Stimulated activated CD8-positive, alpha-beta memory T cell treated with anti-CD3 and anti-CD28 coated beads, Interleukin-15, amount 100 ng/mL, for 4 hours (primary cell): Measurements from ENCODE around the gene SAP30BP.

Experiments
- DNase-seq, 2 donors: peaks; one replicate each; pipeline ENCODE4 v3.0.0-alpha.2; 2020; ENCODE audit warnings: low read depth in 2 of 2

The SAP30BP gene

DNA sequence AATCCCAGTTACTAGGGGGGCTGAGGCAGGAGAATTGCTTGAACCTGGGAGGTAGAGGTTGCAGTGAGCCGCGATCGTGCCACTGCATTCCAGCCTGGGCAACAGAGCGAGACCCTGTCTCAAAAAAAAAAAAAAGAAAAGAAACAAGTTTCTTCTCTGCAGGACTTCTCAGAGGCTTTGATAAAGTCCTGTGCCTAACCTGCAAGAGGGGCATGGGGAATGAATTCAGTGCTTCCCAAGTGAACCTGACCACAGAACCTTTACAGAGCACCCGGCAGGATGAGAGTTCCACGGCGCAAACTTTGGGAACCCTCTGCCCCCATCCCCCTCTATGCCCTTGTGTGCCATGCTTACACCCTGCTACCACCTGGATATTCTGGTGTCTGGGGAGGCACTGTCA lies 72.0 kb downstream of the SAP30BP start:
- no peak for DNase-seq

DNA sequence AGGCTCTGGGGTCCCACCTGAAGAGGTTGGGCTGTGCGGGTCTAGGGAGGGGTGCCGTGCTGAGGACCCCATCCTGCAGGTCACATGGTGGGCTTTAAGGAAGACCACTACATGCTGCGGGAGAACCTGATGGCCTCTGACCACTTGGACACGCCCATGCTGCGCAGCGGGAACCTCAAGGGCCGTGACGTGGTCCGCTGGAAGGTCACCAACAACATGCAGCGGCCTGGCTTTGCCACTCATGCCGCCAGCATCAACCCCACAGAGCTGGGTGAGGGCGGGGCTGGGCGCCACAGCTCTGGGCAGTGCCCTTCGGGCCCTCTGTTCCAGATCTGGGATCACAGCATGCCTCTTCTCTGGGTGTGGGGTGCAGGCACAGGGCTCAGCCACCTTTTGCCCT lies 72.7 kb downstream of the SAP30BP start:
- no peak for DNase-seq

DNA sequence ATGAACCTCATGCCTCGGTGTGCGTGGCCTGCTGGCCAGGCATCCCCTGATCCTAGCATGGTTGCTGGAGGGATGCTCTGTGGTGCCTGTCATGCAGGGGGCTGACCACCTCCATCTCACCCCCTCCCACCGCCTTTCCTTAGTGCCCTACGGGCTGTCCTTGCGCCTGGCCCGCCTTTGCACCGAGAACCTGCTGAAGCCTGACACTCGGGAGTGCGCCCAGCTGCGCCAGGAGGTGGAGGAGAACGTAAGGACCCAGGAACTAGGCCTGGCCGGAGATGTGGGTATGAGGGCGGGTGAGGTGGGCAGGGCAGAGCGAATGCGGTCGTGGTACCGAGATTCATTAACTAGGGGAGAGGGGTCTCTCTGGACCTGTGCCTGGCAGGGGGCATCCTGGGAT lies 73.1 kb downstream of the SAP30BP start:
- no peak for DNase-seq

DNA sequence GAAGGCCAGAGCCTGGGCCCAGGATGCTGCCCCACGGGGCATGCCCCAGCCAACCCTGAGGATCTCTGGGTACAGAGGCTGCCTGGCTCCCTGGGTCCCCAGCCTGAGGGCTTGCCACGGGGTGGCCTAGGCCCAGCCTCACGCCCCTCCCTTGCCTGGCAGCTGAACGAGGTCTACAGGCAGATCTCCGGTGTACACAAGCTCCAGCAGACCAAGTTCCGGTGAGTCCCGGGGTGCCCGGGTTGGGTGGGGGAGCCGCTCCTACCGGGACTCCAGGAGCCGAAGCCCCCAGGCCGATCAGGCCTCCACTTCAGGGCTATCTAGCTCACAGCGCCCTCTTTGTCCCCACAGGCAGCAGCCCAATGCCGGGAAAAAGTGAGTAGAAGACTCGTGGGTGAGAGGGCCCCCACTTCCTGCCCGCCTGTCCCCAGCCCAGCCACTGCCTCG lies 73.5 kb downstream of the SAP30BP start:
- DNase-seq, result no peak

DNA sequence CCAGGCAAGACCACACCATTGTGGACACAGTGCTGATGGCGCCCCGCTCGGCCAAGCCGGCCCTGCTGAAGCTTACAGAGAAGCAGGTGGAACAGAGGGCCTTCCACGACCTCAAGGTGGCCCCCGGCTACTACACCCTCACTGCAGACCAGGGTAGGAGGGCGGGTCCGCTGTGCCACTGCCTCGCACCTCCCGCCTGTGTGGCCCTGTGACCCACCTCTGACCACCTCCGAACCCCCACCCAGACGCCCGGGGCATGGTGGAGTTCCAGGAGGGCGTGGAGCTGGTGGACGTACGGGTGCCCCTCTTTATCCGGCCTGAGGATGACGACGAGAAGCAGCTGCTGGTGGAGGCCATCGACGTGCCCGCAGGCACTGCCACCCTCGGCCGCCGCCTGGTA lies 75.2 kb downstream of the SAP30BP start:
- no peak for DNase-seq

DNA sequence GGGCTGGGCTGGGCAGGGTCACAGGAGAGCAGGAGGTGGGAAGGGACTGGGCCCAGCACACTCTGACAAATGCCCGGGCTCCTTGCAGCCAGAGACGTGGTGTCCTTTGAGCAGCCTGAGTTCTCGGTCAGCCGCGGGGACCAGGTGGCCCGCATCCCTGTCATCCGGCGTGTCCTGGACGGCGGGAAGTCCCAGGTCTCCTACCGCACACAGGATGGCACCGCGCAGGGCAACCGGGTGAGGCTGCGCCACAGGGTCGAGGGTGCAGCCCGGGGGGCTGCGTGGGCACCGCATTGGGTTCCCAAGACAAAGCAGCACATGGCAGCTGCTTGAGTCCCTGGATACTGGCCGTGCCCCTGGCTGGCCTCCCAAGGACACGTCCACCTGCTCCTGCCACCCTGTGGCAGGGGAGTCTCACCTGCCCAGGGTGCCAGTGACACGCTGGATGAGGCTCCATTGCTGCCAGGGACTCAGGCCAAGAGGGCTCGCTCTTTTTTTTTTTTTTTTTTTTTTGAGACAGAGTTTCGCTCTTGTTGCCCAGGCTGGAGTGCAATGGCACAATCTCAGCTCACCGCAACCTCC lies 76.6 kb downstream of the SAP30BP start:
- no peak for DNase-seq

DNA sequence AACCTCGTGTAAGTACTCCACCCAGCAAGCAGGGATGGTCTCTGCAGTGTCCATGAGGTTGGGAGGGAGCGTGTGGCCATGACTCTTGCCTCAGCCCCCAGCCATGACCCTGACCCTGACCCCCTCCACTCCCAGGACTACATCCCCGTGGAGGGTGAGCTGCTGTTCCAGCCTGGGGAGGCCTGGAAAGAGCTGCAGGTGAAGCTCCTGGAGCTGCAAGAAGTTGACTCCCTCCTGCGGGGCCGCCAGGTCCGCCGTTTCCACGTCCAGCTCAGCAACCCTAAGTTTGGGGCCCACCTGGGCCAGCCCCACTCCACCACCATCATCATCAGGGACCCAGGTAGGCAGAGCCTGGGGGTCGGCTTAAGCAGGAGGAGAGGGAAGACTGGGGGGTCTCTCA lies 81.6 kb downstream of the SAP30BP start:
- DNase-seq, result no peak

DNA sequence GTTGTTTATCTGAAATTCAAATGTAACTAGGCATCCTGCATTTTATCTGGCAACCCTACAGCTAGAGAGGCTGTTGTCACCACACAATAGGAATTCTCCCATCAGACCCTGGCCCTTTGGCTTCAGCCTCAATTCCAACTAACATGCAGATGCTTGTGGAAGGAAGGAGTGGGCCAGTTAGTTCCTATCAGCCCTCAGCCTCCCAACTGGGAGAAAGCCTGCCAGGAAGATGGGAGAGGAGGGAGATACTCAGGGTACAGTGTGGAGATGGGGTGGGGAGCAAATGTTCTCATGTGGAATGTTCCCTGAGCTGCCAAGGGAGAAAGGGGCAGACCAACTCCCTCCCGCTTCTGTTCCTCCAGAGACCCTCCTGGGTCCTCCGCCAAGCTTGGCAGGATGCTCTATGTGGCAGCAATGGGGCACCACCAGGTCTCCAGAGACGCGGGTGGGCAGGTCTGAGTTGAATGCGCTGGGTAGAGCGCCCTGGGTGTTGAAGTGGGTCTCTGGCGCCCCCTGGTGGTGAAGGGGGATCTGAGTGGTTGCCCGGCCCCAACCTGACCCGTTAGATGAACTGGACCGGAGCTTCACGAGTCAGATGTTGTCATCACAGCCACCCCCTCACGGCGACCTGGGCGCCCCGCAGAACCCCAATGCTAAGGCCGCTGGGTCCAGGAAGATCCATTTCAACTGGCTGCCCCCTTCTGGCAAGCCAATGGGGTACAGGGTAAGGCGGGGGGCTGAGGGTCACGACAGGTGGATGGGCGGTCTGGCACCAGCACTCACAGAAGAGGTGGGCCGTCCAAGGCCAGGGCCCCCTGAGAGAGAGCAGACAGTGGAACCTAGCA lies 82.6 kb downstream of the SAP30BP start:
- peak; percentile 55 to 65 for DNase-seq

DNA sequence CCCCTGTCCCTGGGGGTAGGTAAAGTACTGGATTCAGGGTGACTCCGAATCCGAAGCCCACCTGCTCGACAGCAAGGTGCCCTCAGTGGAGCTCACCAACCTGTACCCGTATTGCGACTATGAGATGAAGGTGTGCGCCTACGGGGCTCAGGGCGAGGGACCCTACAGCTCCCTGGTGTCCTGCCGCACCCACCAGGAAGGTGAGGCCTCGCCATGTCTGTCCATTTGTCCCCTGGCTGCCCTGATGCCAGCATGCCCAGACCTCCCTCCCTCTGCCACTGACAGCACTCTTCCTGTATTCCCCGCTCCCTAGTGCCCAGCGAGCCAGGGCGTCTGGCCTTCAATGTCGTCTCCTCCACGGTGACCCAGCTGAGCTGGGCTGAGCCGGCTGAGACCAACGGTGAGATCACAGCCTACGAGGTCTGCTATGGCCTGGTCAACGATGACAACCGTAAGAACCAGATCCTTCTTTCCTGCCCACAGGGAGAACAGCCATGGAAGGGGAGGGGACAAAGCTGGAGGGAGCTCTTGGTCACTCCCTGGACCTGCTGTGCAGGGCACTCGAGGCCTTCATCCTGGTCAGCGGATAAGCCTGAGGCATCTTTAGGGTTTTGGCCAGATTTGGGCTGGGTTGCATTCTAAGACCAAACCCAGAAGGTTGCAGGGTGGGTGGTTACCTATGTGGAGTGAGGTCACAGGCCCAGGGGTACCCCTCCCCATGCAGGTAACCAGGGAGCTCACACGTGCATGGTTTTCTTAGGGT lies 83.7 kb downstream of the SAP30BP start:
- DNase-seq, result no peak

DNA sequence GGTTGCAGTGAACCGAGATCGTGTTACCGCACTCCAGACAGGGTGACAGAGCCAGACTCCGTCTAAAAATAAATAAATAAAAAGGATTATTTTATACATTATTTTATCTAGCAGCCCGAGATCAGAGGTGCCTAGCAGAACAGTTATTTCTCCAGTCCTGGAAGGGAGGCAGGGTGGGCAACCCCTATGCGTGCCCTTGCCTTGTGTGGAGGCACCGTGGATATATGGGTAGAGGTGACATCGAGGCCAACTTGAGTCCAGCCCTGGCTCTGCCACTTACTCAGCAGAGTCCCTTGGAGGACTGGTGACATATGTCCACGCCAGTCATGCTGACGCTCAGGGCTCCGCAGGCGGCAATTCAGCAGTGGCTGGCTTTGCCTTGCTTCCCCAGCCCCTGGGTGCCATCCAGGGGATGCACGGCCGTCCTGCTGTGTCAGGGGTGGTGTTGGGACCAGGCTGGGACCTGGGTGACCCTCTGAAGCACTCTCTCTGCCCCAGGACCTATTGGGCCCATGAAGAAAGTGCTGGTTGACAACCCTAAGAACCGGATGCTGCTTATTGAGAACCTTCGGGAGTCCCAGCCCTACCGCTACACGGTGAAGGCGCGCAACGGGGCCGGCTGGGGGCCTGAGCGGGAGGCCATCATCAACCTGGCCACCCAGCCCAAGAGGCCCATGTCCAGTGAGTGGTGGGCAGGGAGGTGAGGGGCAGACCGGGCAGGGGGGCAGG lies 84.7 kb downstream of the SAP30BP start:
- DNase-seq, result no peak

DNA sequence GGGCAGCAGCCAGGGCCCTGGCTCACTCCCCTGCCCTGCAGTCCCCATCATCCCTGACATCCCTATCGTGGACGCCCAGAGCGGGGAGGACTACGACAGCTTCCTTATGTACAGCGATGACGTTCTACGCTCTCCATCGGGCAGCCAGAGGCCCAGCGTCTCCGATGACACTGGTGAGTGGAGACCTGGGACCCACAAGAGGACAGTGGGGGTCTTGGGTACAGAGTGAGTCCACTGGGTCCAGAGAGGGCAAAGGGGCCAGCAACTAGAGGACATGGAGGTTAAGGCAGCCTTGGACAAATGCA lies 85.2 kb downstream of the SAP30BP start:
- no peak for DNase-seq

DNA sequence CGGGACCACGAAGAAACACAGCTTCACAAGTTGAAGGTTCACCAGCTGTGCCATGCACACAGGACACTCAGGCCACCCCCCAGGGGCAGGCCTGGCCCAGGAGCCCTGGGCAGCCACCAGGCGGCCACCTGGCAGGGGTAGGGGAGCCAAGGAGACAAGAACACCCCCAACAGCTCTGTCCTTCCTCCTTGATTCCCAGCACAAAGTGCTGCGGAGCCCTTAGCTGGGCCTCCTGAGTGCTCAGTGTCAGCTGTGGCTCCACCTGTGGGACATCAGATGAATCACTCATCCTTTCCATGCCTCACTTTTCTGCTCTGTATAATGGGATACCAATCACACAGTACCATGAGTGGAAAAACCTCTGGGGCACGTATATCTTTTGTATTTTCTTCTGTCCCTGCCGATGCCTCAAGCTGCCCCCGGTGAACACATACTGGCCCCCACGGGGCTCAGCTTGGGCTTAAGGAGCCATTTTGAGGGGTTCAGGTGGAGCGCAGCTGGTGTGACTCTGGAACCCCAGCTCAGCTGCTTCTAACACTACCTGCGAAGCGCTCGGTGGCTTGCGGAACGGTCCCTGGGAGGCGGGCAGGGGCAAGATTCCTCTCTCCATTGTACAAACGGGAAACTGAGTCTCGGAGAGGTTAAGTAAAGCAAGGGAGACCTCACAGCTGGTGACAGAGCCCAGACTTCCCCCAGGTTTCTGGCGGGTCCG lies 85.8 kb downstream of the SAP30BP start:
- DNase-seq, result no peak

DNA sequence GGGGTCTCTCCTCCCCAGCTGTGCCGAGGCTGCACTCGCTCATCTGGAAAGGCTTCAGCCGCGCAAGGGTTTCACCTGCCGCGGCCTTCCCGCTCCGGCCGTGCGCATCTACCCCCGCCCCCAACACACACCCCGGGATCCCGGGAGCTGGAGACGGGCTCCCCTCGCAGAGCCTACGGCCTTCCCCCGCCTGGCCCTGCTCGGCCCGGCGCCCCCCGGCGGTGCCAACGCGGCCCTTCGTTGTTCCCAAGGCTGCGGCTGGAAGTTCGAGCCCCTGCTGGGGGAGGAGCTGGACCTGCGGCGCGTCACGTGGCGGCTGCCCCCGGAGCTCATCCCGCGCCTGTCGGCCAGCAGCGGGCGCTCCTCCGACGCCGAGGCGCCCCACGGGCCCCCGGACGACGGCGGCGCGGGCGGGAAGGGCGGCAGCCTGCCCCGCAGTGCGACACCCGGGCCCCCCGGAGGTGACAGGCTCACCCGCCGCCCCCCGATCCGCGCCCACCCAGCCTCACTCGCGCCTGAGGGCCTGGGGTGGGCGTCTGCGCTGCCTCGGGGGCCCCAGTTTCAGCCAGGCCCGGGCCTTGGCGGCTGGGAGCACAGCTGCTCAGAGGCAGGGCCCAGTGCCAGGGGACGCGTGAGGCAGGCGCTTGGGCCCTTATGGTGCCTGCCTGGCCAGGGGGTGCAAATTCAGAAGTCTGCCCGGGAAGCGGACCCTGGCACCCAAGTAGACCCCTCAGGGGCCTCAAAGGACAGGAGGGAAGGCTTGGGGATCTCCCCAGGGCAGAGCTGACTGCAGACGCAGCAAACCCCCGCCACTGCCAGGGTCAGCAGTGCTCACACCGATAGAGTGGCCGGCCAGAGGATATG lies 86.6 kb downstream of the SAP30BP start:
- peak; percentile 38 to 62 for DNase-seq

DNA sequence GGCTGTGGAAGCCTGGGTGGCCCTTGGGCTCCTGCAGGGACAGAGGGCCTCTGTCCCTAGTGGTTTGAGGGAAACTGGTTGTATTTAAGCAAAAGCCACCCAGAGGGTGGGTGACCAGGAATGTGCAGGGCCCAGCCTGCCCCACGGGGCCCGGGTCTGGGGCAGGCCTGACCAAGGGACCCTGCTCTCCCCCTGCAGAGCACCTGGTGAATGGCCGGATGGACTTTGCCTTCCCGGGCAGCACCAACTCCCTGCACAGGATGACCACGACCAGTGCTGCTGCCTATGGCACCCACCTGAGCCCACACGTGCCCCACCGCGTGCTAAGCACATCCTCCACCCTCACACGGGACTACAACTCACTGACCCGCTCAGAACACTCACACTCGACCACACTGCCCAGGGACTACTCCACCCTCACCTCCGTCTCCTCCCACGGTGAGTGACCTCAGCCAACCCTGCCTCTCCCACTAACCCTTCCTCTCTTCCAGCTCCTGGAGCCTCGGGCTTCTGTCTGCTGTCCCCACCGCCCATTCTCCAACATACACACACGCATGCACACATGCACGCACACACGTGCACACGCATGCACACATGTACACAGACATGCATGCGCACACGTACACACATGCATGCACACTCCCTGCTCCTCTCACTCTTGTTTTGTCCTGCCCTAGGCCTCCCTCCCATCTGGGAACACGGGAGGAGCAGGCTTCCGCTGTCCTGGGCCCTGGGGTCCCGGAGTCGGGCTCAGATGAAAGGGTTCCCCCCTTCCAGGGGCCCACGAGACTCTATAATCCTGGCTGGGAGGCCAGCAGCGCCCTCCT lies 87.5 kb downstream of the SAP30BP start:
- no peak for DNase-seq

DNA sequence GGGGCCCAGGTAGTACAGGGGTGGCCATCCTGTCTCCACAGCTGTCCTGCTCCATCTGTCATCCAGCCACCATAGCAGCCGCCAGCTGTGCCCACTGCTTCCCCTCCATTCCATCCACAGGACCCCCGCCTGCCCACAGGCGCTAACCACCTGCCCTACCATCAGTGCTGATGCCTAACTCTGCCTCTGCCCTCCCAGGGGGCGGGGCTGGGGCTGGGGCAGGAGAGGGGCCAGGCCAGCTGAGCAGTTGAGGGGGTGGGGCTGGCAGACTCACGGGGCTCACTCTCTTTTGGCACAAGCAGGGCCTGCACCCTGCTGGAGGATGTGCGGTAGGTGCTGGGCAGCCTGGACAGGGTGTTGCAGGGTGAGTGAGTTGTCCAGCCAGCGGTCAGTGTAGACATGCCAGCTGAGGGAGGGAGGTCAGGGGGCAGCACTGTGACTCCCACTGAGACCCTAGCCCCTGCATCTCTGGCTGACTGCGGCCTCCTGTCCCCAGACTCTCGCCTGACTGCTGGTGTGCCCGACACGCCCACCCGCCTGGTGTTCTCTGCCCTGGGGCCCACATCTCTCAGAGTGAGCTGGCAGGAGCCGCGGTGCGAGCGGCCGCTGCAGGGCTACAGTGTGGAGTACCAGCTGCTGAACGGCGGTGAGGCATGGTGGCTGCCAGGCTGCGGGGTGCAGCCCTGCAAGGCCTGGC lies 88.2 kb downstream of the SAP30BP start:
- no peak for DNase-seq

DNA sequence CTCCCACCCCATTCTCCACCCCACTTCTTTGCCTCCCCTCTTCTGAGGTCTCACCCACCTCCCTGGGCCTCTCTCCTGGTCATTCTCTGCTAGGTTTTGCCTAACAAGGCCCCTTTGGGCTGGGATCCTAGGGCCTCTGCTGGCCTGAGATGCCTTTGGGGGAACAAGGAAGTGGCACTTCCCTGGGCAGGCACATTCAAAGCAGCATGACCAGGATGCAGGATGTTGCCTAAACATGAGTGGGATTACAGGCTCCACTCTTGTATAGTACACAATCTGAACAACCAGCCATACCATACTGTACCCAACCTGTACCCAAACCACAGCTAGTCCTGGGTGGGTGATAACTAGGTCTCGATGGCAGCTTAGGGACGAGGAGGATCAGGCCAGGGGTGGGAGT lies 88.9 kb downstream of the SAP30BP start:
- DNase-seq, result no peak

DNA sequence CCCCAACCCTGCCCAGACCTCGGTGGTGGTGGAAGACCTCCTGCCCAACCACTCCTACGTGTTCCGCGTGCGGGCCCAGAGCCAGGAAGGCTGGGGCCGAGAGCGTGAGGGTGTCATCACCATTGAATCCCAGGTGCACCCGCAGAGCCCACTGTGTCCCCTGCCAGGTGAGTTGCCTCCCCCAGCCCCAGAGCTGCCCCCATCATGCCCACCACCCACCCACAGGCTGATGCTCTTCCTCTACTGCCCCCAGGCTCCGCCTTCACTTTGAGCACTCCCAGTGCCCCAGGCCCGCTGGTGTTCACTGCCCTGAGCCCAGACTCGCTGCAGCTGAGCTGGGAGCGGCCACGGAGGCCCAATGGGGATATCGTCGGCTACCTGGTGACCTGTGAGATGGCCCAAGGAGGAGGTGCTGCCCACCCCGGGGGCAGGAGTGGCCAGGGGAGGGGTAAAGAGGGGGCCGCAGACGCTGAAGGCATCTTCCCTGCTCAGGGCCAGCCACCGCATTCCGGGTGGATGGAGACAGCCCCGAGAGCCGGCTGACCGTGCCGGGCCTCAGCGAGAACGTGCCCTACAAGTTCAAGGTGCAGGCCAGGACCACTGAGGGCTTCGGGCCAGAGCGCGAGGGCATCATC lies 89.4 kb downstream of the SAP30BP start:
- DNase-seq, result no peak

DNA sequence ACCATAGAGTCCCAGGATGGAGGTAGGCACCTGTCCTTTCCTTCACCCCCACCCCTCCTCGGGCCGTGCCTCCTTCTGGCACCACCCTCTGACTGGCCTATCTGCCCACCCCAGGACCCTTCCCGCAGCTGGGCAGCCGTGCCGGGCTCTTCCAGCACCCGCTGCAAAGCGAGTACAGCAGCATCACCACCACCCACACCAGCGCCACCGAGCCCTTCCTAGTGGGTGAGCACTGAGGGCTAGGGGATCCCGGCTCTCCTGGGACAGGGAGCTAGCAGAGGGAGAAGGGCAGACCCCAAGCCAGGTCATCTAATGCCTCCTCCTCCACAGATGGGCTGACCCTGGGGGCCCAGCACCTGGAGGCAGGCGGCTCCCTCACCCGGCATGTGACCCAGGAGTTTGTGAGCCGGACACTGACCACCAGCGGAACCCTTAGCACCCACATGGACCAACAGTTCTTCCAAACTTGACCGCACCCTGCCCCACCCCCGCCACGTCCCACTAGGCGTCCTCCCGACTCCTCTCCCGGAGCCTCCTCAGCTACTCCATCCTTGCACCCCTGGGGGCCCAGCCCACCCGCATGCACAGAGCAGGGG lies 90.0 kb downstream of the SAP30BP start:
- no peak for DNase-seq
